ENCODE measurements around the gene YPEL2.

DNA sequence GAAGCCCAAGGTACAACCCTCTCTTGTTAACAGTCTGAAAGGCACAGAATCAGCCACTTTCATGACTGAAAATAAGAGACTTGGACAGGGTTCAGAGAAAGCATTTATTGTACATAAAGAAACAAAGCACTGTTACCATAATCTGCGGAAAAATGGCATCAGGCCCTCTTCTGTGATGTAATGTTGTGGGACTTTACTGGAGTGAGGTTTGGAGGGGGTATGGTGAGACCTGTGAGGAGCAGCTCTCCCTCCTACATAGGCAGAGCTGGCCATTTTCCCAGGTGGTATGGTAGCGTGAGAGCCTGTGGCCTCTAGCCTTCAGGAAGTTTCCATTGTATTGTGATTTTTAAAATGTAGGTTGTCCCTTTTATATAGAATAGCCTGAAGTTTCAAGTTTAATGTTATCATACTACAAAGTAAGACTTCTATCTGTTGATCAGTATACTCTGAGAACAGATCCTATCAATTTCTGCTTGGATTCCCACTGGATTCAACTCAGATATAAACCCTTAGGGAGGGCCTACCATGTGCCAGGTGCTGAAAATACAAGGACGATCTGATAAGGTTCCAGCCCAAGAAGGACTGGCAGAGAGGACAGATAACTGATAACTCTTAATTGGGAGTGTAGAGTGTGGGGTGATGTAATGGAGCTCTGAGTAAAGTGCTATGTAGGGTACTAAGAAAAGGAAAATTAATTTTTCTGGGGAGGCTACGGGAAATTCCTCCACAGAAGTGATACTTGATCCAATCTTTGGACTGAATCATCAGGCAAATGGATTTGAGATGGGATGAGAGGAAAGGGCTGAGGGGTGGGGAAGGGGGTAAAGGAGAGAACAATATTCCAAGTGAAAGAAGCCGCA lies 4.1 kb upstream of the YPEL2 start:
- TF ChIP-seq EZH2 (IDR thresholded peaks at IDR 0.05; ENCODE audit: borderline replicate concordance) (no peak), EZH2phosphoT487 (IDR thresholded peaks at IDR 0.05; ENCODE audit: low read depth, severe bottlenecking, unreplicated experiment) (no peak)
- TF ChIP-seq, protein P1, sequence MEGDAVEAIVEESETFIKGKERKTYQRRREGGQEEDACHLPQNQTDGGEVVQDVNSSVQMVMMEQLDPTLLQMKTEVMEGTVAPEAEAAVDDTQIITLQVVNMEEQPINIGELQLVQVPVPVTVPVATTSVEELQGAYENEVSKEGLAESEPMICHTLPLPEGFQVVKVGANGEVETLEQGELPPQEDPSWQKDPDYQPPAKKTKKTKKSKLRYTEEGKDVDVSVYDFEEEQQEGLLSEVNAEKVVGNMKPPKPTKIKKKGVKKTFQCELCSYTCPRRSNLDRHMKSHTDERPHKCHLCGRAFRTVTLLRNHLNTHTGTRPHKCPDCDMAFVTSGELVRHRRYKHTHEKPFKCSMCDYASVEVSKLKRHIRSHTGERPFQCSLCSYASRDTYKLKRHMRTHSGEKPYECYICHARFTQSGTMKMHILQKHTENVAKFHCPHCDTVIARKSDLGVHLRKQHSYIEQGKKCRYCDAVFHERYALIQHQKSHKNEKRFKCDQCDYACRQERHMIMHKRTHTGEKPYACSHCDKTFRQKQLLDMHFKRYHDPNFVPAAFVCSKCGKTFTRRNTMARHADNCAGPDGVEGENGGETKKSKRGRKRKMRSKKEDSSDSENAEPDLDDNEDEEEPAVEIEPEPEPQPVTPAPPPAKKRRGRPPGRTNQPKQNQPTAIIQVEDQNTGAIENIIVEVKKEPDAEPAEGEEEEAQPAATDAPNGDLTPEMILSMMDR (IDR thresholded peaks at IDR 0.05; ENCODE audit: poor library complexity), result no peak

Data from hepatocyte (in vitro differentiated cells).